Liver (tissue), 9 donors: Measurements from ENCODE around the gene CD276. TPM values are rescaled to one million over a fixed set of nuclear protein-coding genes. Genes with fewer than 3 reads are reported as not detected.

Source experiments
- DNase-seq: peaks from one replicate; pipeline ENCODE4 v3.0.0-alpha.2; 2017; ENCODE audit warnings: low spot score
- H3K27ac ChIP-seq, 2 donors: one replicate each; pipeline ENCODE4 v1.7.0; 2013; ENCODE audit warnings: inconsistent platforms in 2 of 2, low read length in 2 of 2, control low read depth in 1 of 2, low read depth in 1 of 2, mild to moderate bottlenecking in 1 of 2
- H3K27me3 ChIP-seq, 4 donors: one replicate each; pipeline versions ENCODE4 v1.6.1 to v1.7.0; 2013; ENCODE audit warnings: low read length in 3 of 4, inconsistent platforms in 1 of 4, mild to moderate bottlenecking in 1 of 4, moderate library complexity in 1 of 4; ENCODE audit not compliant: control insufficient read depth in 4 of 4, insufficient read depth in 4 of 4
- H3K36me3 ChIP-seq, 4 donors: one replicate each; pipeline versions ENCODE4 v1.6.1 to v1.7.0; 2013; ENCODE audit warnings: low read length in 3 of 4, mild to moderate bottlenecking in 3 of 4, low read depth in 1 of 4, moderate library complexity in 1 of 4; ENCODE audit not compliant: control insufficient read depth in 4 of 4, insufficient read depth in 3 of 4
- H3K4me1 ChIP-seq, 4 donors: one replicate each; pipeline versions ENCODE4 v1.6.1 to v1.7.0; 2013; ENCODE audit warnings: low read length in 3 of 4, mild to moderate bottlenecking in 3 of 4, moderate library complexity in 1 of 4; ENCODE audit not compliant: control insufficient read depth in 4 of 4, insufficient read depth in 4 of 4
- H3K4me3 ChIP-seq, 3 donors: one replicate each; pipeline versions ENCODE4 v1.6.1 to v1.7.0; 2013; ENCODE audit warnings: low read length in 3 of 3, control low read depth in 1 of 3, low read depth in 1 of 3, mild to moderate bottlenecking in 1 of 3
- H3K9ac ChIP-seq, 2 donors: one replicate each; pipeline ENCODE4 v1.7.0; 2013; ENCODE audit warnings: low read length in 2 of 2, mild to moderate bottlenecking in 2 of 2, moderate library complexity in 2 of 2, control low read depth in 1 of 2, low read depth in 1 of 2
- H3K9me3 ChIP-seq, 4 donors: one replicate each; pipeline versions ENCODE4 v1.6.1 to v1.7.0; 2013; ENCODE audit warnings: low read length in 3 of 4; ENCODE audit not compliant: control insufficient read depth in 4 of 4
- FOXA1 ChIP-seq: IDR thresholded peaks from 2 replicates; pipeline ENCODE4 v1.6.1; 2016; ENCODE audit warnings: antibody characterized with exemption
- FOXA2 ChIP-seq: IDR thresholded peaks from 2 replicates; pipeline ENCODE4 v1.6.1; 2016; ENCODE audit warnings: antibody characterized with exemption
- GABPA ChIP-seq, 2 donors: IDR thresholded peaks in 1 of 2; conservative IDR thresholded peaks in 1 of 2; 2 replicates each; pipeline ENCODE4 v1.6.1; 2016; ENCODE audit warnings: antibody characterized with exemption in 2 of 2, mild to moderate bottlenecking in 1 of 2, moderate library complexity in 1 of 2
- HNF4A ChIP-seq, 2 donors: conservative IDR thresholded peaks; 2 replicates each; pipeline ENCODE4 v1.6.1; 2016; ENCODE audit warnings: antibody characterized with exemption in 2 of 2, mild to moderate bottlenecking in 2 of 2
- HNF4G ChIP-seq: IDR thresholded peaks from 2 replicates; pipeline ENCODE4 v1.6.1; 2016; ENCODE audit warnings: antibody characterized with exemption
- JUND ChIP-seq, 2 donors: IDR thresholded peaks; 2 replicates each; pipeline ENCODE4 v1.6.1; 2016; ENCODE audit warnings: antibody characterized with exemption in 2 of 2
- NR2F2 ChIP-seq: IDR thresholded peaks from 2 replicates; pipeline ENCODE4 v1.6.1; 2016; ENCODE audit warnings: antibody characterized with exemption
- RAD21 ChIP-seq, 2 donors: IDR thresholded peaks; 2 replicates each; pipeline ENCODE4 v1.6.1; 2016; ENCODE audit warnings: antibody characterized with exemption in 2 of 2, mild to moderate bottlenecking in 2 of 2
- RXRA ChIP-seq, 2 donors: IDR thresholded peaks; 2 replicates each; pipeline ENCODE4 v1.6.1; 2017 to 2018; ENCODE audit warnings: antibody characterized with exemption in 2 of 2, mild to moderate bottlenecking in 1 of 2
- SP1 ChIP-seq: IDR thresholded peaks from 2 replicates; pipeline ENCODE4 v1.6.1; 2018; ENCODE audit warnings: antibody characterized with exemption, mild to moderate bottlenecking
- TAF1 ChIP-seq: conservative IDR thresholded peaks from 2 replicates; pipeline ENCODE4 v1.6.1; 2016; ENCODE audit warnings: antibody characterized with exemption, mild to moderate bottlenecking
- YY1 ChIP-seq: IDR thresholded peaks from 2 replicates; pipeline ENCODE4 v1.6.1; 2016; ENCODE audit warnings: antibody characterized with exemption, mild to moderate bottlenecking
- WGBS: extraction: QIAGEN DNeasy Blood & Tissue Kit; methylation state at CpG from one replicate; pipeline ENCODE4 v1.1.7; 2013; 5-methylcytosine and 5-hydroxymethylcytosine counted together
- polyA plus RNA-seq, 2 donors: library from polyadenylated mRNA; stranded (reverse) in 1 of 2; unstranded in 1 of 2; fragments of 200-250 nt in 1 of 2; fragments of >200 nt in 1 of 2; fragmentation: Nextera tagmentation in 1 of 2; extraction: Ambion mirVana in 1 of 2; gene quantifications; one replicate each; pipeline versions ENCODE4 v1.2.1 to v1.2.3, GENCODE V29; 2013 to 2015
- total RNA-seq, 2 donors: library from RNA; depleted of rRNA; stranded (reverse); fragments of >200 nt; gene quantifications; one replicate each; pipeline ENCODE4 v1.2.3, GENCODE V29; 2014
- TF ChIP-seq, protein P1 (sequence below): IDR thresholded peaks from 2 replicates; pipeline ENCODE4 v1.6.1; 2016; ENCODE audit warnings: antibody characterized with exemption
- TF ChIP-seq, protein P2 (sequence below): fragments of 150-350 bp; IDR thresholded peaks from 2 replicates; pipeline ENCODE4 v1.5.1; 2017; ENCODE audit warnings: improper control_type of control experiment, low read depth, low read length; ENCODE audit not compliant: missing input control
- TF ChIP-seq, protein P3 (sequence below): IDR thresholded peaks from 2 replicates; pipeline ENCODE4 v1.6.1; 2016; ENCODE audit warnings: antibody characterized with exemption, mild to moderate bottlenecking
- TF ChIP-seq, protein P4 (sequence below): IDR thresholded peaks from 2 replicates; pipeline ENCODE4 v1.6.1; 2016; ENCODE audit warnings: antibody characterized with exemption
- TF ChIP-seq, protein P5 (sequence below): IDR thresholded peaks from 2 replicates; pipeline ENCODE4 v1.6.1; 2016; ENCODE audit warnings: antibody characterized with exemption
- donor health status: healthy.
- donor health status: healthy.
- donor health status: healthy.
- donor health status: healthy.
- donor health status: healthy.

Gene CD276
- total and polyA plus RNA-seq, 4 donors = 12.9 to 37.9 (median 25.1) TPM

DNA sequence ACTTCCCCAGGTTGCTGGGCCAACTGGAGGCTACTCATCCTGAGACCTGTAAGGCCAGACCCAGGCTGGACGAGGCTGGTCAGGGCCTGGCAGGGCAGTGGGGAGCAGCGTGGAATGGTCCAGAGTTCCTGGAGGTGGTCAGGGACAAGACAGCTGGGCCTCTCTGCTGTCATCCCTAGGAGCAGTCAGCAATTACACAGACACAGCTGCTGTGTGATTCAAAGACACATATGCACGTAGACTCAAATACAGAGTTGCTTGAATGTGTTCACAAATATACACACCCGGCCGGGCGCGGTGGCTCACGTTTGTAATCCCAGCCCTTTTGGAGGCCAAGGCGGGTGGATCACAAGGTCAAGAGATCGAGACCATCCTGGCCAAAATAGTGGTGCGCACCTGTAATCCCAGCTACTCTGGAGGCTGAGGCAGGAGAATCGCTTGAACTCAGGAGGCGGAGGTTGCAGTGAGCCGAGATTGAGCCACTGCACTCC lies 1.5 kb upstream of the CD276 start:
- 91% methylated on average over 14 of the region's 14 CpGs for WGBS
- DNase-seq = peak; percentile 24
- no peak overlapping the region for H3K27ac ChIP-seq
- TF ChIP-seq HNF4A (conservative IDR thresholded peaks at IDR 0.05) (no peak), FOXA1 (no peak), NR2F2 (no peak), GABPA (IDR thresholded peaks at IDR 0.05 in 1 of 2, conservative IDR thresholded peaks at IDR 0.05 in 1 of 2) (no peak), SP1 (no peak), JUND (IDR thresholded peaks at IDR 0.05) (no peak), TAF1 (no peak)
- TF ChIP-seq, protein P1, sequence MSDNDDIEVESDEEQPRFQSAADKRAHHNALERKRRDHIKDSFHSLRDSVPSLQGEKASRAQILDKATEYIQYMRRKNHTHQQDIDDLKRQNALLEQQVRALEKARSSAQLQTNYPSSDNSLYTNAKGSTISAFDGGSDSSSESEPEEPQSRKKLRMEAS = no peak
- H3K4me1 ChIP-seq = peaks cover 4 to 25% (median 17%) of the 10 kb centered on the region in 4 donors
- H3K9me3 ChIP-seq = no peaks in the 10 kb centered on the region
- H3K4me3 ChIP-seq = no peak overlapping the region
- H3K9ac ChIP-seq = no peak overlapping the region
- no peaks in the 10 kb centered on the region for H3K36me3 ChIP-seq
- no peaks in the 10 kb centered on the region for H3K27me3 ChIP-seq

DNA sequence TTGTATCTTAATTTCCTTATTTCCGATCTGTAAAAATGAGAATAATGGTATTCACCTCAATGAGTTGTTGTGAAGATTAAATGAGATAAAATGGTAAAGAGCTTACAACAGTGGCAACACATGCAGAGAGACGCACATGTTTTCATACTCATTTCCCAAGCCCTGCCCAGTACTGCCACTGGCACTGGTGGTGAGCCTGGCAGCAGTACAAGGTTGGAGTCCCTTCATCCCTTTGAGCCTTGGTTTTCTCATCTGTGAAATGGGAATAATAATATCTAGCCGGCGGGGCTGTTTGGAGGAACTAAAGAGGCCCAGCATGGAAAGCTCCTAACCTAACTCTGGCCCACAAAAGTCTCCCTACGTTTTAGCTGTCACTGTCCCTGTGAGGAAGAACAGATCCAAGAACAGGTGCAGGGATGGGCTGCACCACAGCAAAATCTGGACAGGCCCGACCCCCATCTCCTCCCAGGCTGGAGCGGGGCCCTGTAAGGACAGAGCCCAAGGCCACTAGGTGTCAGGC lies 866 bp upstream of the CD276 start:
- Histone ChIP-seq H3K9me3 (no peaks in the 10 kb centered on the region), H3K27me3 (no peaks in the 10 kb centered on the region), H3K4me1 (peaks cover 4 to 27% (median 17%) of the 10 kb centered on the region in 4 donors), H3K4me3 (no peak overlapping the region), H3K9ac (no peak overlapping the region), H3K36me3 (no peaks in the 10 kb centered on the region), H3K27ac (peak overlapping the region; percentile 69 to 75)
- DNase-seq = no peak
- TF ChIP-seq RXRA (IDR thresholded peaks at IDR 0.05) (peak in 1 of 2 donors; percentile 83), HNF4G (peak; percentile 5), HNF4A (conservative IDR thresholded peaks at IDR 0.05) (peak in 1 of 2 donors; percentile 64), RAD21 (IDR thresholded peaks at IDR 0.05) (no peak)
- TF ChIP-seq, protein P2, sequence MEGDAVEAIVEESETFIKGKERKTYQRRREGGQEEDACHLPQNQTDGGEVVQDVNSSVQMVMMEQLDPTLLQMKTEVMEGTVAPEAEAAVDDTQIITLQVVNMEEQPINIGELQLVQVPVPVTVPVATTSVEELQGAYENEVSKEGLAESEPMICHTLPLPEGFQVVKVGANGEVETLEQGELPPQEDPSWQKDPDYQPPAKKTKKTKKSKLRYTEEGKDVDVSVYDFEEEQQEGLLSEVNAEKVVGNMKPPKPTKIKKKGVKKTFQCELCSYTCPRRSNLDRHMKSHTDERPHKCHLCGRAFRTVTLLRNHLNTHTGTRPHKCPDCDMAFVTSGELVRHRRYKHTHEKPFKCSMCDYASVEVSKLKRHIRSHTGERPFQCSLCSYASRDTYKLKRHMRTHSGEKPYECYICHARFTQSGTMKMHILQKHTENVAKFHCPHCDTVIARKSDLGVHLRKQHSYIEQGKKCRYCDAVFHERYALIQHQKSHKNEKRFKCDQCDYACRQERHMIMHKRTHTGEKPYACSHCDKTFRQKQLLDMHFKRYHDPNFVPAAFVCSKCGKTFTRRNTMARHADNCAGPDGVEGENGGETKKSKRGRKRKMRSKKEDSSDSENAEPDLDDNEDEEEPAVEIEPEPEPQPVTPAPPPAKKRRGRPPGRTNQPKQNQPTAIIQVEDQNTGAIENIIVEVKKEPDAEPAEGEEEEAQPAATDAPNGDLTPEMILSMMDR = peak; percentile 12
- TF ChIP-seq, protein P1 = no peak
- WGBS = 55% methylated on average over 7 of the region's 7 CpGs

DNA sequence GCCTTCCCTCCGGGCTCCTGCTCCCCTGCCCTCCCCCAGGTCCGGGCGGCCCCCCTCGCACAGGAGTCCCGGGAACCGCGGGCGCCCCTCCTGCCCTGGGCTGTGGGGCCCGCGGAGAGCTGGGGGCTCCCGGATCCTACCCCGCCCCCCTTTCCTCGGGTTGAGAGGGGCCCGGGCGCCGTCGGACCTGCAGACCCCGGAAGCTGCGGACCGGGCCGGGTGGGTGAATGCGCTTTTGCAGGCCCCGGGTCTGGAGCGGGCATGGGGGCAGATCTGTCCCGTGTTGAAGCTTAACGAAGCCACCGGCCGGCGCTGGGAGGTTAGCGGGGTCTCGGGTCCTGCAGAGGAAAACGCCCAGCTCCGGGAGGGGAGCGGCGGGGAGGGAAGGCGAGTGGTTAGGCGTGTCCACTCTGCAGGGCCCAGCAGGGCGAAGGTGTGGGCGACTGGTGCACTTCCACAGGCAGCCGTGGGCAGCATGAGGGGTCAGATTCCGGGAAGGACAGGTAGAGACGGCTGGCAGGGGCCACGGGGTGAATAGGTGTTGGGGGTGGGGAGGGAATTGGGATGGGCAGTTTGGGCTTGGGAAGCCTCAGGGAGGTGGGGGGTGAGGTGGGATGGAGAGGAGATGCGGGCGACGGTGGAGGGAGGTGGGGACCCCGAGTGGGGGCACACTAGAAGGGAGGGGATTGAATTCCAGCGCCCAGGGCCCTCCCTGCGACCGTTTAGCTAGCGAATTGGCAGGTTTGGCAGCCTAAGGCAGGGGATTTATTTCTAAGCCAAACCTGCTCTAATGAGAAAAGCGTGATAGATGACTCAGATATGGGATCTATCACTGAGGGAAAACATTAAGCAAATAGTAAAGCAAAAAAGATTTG lies 635 bp downstream of the CD276 start:
- H3K4me3 ChIP-seq = peak overlapping the region in 2 of 3 donors; percentile 86
- peak overlapping the region; percentile 51 to 81 for H3K27ac ChIP-seq
- H3K27me3 ChIP-seq = no peaks in the 10 kb centered on the region
- no peaks in the 10 kb centered on the region for H3K9me3 ChIP-seq
- peak overlapping the region; percentile 34 to 54 for H3K9ac ChIP-seq
- 4% methylated on average over 52 of the region's 52 CpGs for WGBS
- H3K36me3 ChIP-seq = no peaks in the 10 kb centered on the region
- peak; percentile 35 for DNase-seq
- peaks cover 8 to 27% (median 19%) of the 10 kb centered on the region in 4 donors for H3K4me1 ChIP-seq
- TF ChIP-seq JUND (IDR thresholded peaks at IDR 0.05) = no peak
- TF ChIP-seq, protein P3, sequence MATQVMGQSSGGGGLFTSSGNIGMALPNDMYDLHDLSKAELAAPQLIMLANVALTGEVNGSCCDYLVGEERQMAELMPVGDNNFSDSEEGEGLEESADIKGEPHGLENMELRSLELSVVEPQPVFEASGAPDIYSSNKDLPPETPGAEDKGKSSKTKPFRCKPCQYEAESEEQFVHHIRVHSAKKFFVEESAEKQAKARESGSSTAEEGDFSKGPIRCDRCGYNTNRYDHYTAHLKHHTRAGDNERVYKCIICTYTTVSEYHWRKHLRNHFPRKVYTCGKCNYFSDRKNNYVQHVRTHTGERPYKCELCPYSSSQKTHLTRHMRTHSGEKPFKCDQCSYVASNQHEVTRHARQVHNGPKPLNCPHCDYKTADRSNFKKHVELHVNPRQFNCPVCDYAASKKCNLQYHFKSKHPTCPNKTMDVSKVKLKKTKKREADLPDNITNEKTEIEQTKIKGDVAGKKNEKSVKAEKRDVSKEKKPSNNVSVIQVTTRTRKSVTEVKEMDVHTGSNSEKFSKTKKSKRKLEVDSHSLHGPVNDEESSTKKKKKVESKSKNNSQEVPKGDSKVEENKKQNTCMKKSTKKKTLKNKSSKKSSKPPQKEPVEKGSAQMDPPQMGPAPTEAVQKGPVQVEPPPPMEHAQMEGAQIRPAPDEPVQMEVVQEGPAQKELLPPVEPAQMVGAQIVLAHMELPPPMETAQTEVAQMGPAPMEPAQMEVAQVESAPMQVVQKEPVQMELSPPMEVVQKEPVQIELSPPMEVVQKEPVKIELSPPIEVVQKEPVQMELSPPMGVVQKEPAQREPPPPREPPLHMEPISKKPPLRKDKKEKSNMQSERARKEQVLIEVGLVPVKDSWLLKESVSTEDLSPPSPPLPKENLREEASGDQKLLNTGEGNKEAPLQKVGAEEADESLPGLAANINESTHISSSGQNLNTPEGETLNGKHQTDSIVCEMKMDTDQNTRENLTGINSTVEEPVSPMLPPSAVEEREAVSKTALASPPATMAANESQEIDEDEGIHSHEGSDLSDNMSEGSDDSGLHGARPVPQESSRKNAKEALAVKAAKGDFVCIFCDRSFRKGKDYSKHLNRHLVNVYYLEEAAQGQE = no peak
- no peak for TF ChIP-seq HNF4G
- no peak for TF ChIP-seq SP1
- TF ChIP-seq YY1 = no peak
- no peak for TF ChIP-seq RXRA (IDR thresholded peaks at IDR 0.05)
- TF ChIP-seq GABPA (IDR thresholded peaks at IDR 0.05 in 1 of 2, conservative IDR thresholded peaks at IDR 0.05 in 1 of 2) = no peak
- TF ChIP-seq HNF4A (conservative IDR thresholded peaks at IDR 0.05) = no peak
- TF ChIP-seq, protein P1 = no peak
- TF ChIP-seq, protein P4, sequence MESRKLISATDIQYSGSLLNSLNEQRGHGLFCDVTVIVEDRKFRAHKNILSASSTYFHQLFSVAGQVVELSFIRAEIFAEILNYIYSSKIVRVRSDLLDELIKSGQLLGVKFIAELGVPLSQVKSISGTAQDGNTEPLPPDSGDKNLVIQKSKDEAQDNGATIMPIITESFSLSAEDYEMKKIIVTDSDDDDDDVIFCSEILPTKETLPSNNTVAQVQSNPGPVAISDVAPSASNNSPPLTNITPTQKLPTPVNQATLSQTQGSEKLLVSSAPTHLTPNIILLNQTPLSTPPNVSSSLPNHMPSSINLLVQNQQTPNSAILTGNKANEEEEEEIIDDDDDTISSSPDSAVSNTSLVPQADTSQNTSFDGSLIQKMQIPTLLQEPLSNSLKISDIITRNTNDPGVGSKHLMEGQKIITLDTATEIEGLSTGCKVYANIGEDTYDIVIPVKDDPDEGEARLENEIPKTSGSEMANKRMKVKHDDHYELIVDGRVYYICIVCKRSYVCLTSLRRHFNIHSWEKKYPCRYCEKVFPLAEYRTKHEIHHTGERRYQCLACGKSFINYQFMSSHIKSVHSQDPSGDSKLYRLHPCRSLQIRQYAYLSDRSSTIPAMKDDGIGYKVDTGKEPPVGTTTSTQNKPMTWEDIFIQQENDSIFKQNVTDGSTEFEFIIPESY = no peak
- TF ChIP-seq, protein P5, sequence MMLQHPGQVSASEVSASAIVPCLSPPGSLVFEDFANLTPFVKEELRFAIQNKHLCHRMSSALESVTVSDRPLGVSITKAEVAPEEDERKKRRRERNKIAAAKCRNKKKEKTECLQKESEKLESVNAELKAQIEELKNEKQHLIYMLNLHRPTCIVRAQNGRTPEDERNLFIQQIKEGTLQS = no peak
- no peak for TF ChIP-seq FOXA2
